Natural killer cell (primary cell): ENCODE data around the gene CBY1. TPM values are rescaled to one million over a fixed set of nuclear protein-coding genes. Genes with fewer than 3 reads are reported as not detected.

Experiments
- ATAC-seq, 3 donors: fragments of 150-1000 bp in 2 of 3; fragments of 200-7000 bp in 1 of 3; cut with Tn5 transposase; 1 replicate in 1 of 3; 2 replicates in 2 of 3; pipeline ENCODE4 v1.10.0; 2021; ENCODE audit warnings: mild to moderate bottlenecking in 2 of 3, moderate library complexity in 2 of 3
- DNase-seq, 2 donors: peaks; one replicate each; pipeline versions ENCODE4 v3.0.0 to v3.0.0-alpha.2; 2013 to 2021; ENCODE audit warnings: mixed read lengths in 1 of 2
- H3K27ac ChIP-seq: one replicate; pipeline ENCODE4 v1.5.1; 2013; ENCODE audit warnings: mild to moderate bottlenecking, low read length
- H3K27me3 ChIP-seq: one replicate; pipeline ENCODE4 v1.6.1; 2013; ENCODE audit warnings: low read length; ENCODE audit not compliant: control insufficient read depth, insufficient read depth
- H3K36me3 ChIP-seq: one replicate; pipeline ENCODE4 v1.6.1; 2013; ENCODE audit warnings: low read length; ENCODE audit not compliant: control insufficient read depth, insufficient read depth
- H3K4me1 ChIP-seq: one replicate; pipeline ENCODE4 v1.6.1; 2013; ENCODE audit warnings: low read length; ENCODE audit not compliant: control insufficient read depth, insufficient read depth
- H3K4me3 ChIP-seq: one replicate; pipeline ENCODE4 v1.5.1; 2013; ENCODE audit warnings: low read length
- H3K9me3 ChIP-seq: one replicate; pipeline ENCODE4 v1.6.1; 2013; ENCODE audit warnings: low read length; ENCODE audit not compliant: control insufficient read depth, insufficient read depth
- H3K27ac Mint-ChIP-seq, 2 donors: one replicate each; pipeline ENCODE4 v1.8.0; 2022; ENCODE audit warnings: mild to moderate bottlenecking in 2 of 2, mixed read lengths in 2 of 2, moderate library complexity in 1 of 2
- H3K27me3 Mint-ChIP-seq, 2 donors: one replicate each; pipeline ENCODE4 v1.8.0; 2022; ENCODE audit warnings: low read depth in 2 of 2, mixed read lengths in 2 of 2
- H3K36me3 Mint-ChIP-seq: one replicate; pipeline ENCODE4 v1.8.0; 2022; ENCODE audit warnings: mixed read lengths
- H3K4me1 Mint-ChIP-seq, 2 donors: one replicate each; pipeline ENCODE4 v1.8.0; 2022; ENCODE audit warnings: mixed read lengths in 2 of 2
- H3K4me3 Mint-ChIP-seq: one replicate; pipeline ENCODE4 v1.8.0; 2022; ENCODE audit warnings: mild to moderate bottlenecking, moderate library complexity, mixed read lengths
- H3K9me3 Mint-ChIP-seq, 2 donors: one replicate each; pipeline ENCODE4 v1.8.0; 2022; ENCODE audit warnings: mixed read lengths in 2 of 2
- CTCF ChIP-seq: fragments of 200-600 bp; IDR thresholded peaks from one replicate; pipeline ENCODE4 v1.8.0; 2022; ENCODE audit warnings: antibody characterized with exemption
- WGBS: methylation state at CpG from one replicate; pipeline ENCODE4 v1.1.7; 2013; ENCODE audit warnings: missing lambda C conversion rate; ENCODE audit not compliant: insufficient coverage; 5-methylcytosine and 5-hydroxymethylcytosine counted together
- intact Hi-C: fragments of 100-400 bp; cut with micrococcal nuclease; formaldehyde crosslinking; loops from one replicate; pipeline ENCODE4 v1.14.2; 2022
- total RNA-seq, 4 donors: library from RNA; stranded (reverse); fragments of 120-200 nt in 1 of 4; gene quantifications; one replicate each; pipeline versions ENCODE4 v1.2.3 to v1.2.4, GENCODE V29; 2013 to 2022

CBY1 gene
- total RNA-seq, 3 donors from 2014 or later (not counting 1 experiment from before 2014, with no cell fraction given): 8.2 to 10.9 (median 10.8) TPM

DNA sequence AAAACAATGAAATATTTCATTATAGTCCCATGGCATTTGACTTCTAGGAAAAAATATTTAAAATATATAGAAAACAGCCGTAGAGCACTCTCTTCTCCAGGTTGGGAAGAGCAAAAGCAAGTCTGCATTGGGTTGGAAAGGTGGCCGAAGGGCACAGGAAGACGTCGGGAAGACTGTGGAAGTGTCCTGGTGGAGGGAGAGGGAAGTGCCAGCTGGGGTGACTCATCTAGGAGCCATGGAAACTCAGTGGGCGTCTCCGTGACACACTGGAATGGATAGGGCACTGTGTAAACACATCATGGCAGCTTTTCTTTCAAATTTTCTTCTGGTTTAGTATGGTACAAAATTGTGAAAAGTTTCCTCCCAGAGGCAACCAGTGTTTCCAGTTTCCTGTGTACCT lies 62.0 kb downstream of the CBY1 start:
- 87% methylated on average over 6 of the region's 6 CpGs for WGBS
- ATAC-seq (peak in 1 of 3 donors; percentile 37), DNase-seq (no peak)
- Mint-ChIP-seq H3K36me3 (no peaks in the 10 kb centered on the region), H3K9me3 (no peaks in the 10 kb centered on the region), H3K4me1 (peaks cover 31 to 39% of the 10 kb centered on the region in 2 donors), H3K4me3 (no peak overlapping the region), H3K27ac (peak overlapping the region in 1 of 2 donors; percentile 43), H3K27me3 (no peaks in the 10 kb centered on the region)
- Histone ChIP-seq H3K27me3 (no peaks in the 10 kb centered on the region), H3K36me3 (peaks cover 52% of the 10 kb centered on the region), H3K9me3 (no peaks in the 10 kb centered on the region), H3K4me3 (no peak overlapping the region), H3K4me1 (peaks cover 4% of the 10 kb centered on the region), H3K27ac (no peak overlapping the region)
- no peak for TF ChIP-seq CTCF
- intact Hi-C loops: no loop called here

- no peak for TF ChIP-seq CTCF
- Histone ChIP-seq H3K36me3 (peaks cover 59% of the 10 kb centered on the region), H3K27me3 (no peaks in the 10 kb centered on the region), H3K27ac (no peak overlapping the region), H3K4me3 (no peak overlapping the region), H3K4me1 (peaks cover 4% of the 10 kb centered on the region), H3K9me3 (no peaks in the 10 kb centered on the region)
- 96% methylated on average over 6 of the region's 6 CpGs for WGBS
- intact Hi-C loops: no loop called here
- no peak for ATAC-seq
- no peak for DNase-seq
- H3K9me3 Mint-ChIP-seq: no peaks in the 10 kb centered on the region
- no peak overlapping the region for H3K27ac Mint-ChIP-seq
- peaks cover 25 to 32% of the 10 kb centered on the region in 2 donors for H3K4me1 Mint-ChIP-seq
- H3K36me3 Mint-ChIP-seq: no peaks in the 10 kb centered on the region
- no peaks in the 10 kb centered on the region for H3K27me3 Mint-ChIP-seq
- H3K4me3 Mint-ChIP-seq: no peak overlapping the region
Observed at GRCh38 chr22:38719196-38719595, 62.8 kb downstream of the CBY1 start.

GRCh38 chr22:38720350-38720749 lies 63.9 kb downstream of the CBY1 start:
- no peak overlapping the region for H3K27ac ChIP-seq
- DNase-seq: no peak
- no peaks in the 10 kb centered on the region for H3K27me3 ChIP-seq
- WGBS: 96% methylated on average over 3 of the region's 3 CpGs
- Mint-ChIP-seq H3K4me1 (peaks cover 21 to 27% of the 10 kb centered on the region in 2 donors), H3K4me3 (no peak overlapping the region), H3K36me3 (peaks cover 8% of the 10 kb centered on the region), H3K9me3 (no peaks in the 10 kb centered on the region), H3K27me3 (no peaks in the 10 kb centered on the region), H3K27ac (no peak overlapping the region)
- ATAC-seq: no peak
- peaks cover 70% of the 10 kb centered on the region for H3K36me3 ChIP-seq
- peaks cover 2% of the 10 kb centered on the region for H3K4me1 ChIP-seq
- no peaks in the 10 kb centered on the region for H3K9me3 ChIP-seq
- TF ChIP-seq CTCF: no peak
- intact Hi-C loops: no loop called here
- no peak overlapping the region for H3K4me3 ChIP-seq

GRCh38 chr22:38721551-38721950 lies 65.1 kb downstream of the CBY1 start:
- Histone ChIP-seq H3K36me3 (peaks cover 73% of the 10 kb centered on the region), H3K9me3 (no peaks in the 10 kb centered on the region), H3K27me3 (no peaks in the 10 kb centered on the region), H3K4me3 (no peak overlapping the region), H3K27ac (no peak overlapping the region), H3K4me1 (no peaks in the 10 kb centered on the region)
- H3K4me1 Mint-ChIP-seq: peaks cover 17 to 23% of the 10 kb centered on the region in 2 donors
- intact Hi-C loops: no loop called here
- no peaks in the 10 kb centered on the region for H3K9me3 Mint-ChIP-seq
- peaks cover 9% of the 10 kb centered on the region for H3K36me3 Mint-ChIP-seq
- H3K27ac Mint-ChIP-seq: peak overlapping the region; percentile 27 to 60
- no peak for ATAC-seq
- H3K4me3 Mint-ChIP-seq: no peak overlapping the region
- 93% methylated on average over 6 of the region's 7 CpGs for WGBS
- no peak for TF ChIP-seq CTCF
- DNase-seq: no peak
- no peaks in the 10 kb centered on the region for H3K27me3 Mint-ChIP-seq
